HG03571 (cell line): ENCODE results near the gene DLX1.

Experiments
- ATAC-seq: cut with Tn5 transposase; IDR thresholded peaks from one replicate; pipeline ENCODE4 v1.9.1; 2021; ENCODE audit not compliant: unreplicated experiment

DLX1 gene

GRCh38 chr2:172086241-172087206 lies 1.2 kb downstream of the DLX1 start:
- no peak for ATAC-seq

DNA sequence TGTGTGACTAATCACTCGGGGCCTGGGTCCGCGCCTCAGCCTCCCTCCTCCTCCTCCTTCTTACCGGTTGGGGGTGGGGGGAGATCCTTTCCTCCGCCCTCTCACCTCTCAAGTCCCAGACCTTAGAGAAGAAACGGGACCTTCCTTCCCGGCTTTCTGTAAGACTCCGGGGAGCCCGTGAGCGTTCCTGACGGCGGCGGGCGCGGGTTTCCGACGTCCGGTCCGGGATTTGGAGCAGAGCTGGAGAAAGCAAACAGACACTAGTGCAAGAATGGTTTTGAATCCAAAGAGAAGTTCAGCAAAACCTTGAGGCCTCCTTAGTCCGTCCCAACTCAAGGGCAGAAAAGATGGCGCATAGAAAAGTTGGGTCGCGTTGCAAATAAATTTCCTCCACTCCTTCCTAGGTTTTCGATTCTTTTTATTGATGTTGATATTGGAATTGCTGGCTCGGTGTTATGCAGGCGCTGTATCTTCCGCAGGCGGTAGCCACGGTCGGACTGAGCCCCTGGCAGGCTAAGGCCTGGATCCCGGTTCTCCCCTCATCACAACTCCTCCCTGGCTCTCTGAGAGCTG lies 2.0 kb downstream of the DLX1 start:
- ATAC-seq = no peak

DNA sequence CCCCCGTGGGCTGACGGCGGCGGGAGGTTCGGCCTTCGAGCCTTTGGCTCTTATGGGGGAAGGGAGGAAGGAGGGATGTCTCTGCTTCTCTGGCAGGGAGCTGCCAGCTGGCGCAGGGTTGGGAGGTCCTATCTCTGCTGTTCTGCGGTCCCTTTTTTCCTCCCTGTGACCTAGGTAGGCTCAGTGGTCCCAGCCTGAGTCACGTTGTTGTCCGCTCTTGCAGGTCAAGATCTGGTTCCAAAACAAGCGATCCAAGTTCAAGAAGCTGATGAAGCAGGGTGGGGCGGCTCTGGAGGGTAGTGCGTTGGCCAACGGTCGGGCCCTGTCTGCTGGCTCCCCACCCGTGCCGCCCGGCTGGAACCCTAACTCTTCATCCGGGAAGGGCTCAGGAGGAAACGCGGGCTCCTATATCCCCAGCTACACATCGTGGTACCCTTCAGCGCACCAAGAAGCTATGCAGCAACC lies 2.5 kb downstream of the DLX1 start:
- no peak for ATAC-seq

DNA sequence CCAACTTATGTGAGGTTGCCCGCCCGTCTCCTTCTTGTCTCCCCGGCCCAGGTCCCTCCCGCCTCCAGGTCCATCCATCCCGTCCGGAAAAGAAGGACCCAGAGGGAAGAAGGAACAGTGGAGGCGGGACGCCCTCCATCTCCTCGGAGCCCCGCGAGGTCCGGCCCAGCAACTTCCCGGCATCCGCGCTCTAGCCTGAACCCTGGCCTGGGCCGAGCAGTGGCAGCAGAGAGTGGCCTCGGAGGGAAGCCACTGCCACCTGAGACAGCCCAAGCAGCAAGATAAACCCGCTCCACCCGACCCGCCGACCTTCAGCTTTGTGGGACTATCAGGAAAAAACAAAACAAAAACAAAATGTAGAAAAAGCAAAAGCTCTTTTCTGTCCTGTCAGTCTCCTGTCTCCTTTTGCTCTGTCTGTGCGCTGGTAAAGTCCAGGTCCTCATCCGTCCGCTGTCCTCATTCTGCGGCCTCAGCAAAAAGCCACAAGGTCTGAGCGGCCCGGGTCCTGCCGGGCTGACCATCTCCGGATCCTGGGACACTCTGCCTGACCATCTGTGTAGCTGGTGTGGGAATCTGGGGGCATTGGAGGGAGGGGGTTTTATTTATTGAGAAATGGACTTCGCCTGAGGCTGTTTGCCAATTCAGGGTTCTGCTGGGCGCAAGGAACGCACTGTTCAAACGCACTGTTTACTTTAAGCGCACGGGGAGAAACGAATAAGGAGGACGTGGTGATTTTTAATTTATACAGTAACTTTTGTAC lies 3.1 kb downstream of the DLX1 start:
- ATAC-seq = no peak

DNA sequence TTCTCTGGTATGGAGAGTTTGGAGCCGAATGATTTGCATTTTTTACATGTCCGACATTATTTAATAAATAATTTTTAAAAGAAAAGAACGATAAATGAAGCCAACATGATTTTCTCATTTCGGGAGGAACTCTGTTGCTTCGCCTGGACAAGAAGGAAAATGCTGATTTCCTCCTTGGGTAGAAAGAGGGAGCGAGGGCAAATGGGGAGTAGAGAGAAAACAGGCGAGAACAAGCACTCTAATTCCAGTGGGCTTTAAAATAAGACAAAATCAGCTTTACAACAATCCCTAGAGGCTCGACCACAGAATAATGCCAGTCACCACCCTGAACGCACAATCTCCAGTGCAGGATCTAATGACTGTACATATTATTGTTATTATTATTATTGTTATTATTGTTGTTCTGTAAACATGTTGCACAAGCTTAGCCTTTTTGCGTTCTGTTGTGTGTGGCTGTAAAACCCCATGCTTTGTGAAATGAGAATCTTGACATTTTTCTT lies 3.7 kb downstream of the DLX1 start:
- no peak for ATAC-seq

DNA sequence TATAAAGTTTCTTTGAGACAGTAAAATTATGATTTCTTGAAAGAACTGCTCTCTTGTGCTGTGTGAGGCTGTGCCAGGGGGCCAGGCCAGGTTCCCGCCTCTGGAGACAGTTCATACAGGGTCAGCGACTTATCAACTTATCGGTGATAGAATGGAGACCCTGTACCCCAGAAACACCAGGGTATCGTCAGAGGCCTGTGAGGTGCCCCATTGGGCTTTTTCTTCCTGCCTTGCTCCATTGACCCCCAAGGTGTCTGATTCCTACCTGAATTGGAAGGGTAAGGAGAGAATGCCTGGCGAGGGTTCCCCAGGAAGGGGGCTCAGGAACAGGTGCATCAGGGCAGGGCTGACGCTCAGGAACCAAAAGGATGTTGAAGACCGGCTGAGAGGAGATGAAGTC lies 4.3 kb downstream of the DLX1 start:
- no peak for ATAC-seq

DNA sequence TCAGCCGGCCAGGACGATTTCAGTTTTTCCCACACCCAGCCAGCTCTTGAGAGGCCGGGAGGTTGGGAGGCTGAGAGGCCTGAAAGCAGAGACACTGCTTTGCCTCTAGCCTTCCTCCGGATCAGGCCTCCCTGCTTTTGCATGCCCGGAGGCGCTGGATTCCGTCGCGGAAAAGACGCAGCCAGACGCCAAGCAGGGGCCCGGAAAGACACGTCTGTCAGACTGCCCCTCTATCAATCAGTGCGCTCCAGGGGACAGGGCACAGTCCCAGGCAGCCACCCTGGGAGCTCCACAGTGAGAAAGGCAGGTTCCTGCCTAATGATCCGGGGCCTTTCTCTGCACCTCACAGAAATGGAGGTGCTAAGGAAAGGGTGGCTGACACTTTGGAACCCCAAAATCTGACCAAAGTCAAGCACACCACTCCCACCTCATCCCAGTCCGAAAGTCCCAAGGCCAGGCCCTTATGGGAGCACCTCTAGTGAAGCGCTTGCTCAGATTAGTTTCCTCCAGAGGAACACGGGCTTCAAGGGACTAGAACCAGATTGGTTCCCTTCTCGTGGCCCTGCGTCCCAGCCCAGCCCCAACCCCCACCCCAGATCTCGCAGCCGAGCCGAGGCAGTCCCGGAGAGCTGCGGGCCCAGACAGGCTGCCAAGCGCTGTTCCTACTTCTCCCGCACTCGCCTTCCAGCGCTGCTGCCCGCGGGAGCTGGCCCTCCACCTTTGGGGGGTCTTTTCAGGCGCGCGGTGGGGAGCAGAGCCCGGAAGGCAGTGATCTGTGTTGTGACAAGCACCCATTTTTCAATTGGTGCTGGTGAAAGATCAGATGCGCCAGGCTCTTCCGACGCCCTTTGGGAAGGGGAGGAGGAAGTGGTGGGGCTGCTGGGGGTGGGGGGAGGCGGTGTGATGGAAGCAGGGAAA lies 5.0 kb downstream of the DLX1 start:
- ATAC-seq = no peak

DNA sequence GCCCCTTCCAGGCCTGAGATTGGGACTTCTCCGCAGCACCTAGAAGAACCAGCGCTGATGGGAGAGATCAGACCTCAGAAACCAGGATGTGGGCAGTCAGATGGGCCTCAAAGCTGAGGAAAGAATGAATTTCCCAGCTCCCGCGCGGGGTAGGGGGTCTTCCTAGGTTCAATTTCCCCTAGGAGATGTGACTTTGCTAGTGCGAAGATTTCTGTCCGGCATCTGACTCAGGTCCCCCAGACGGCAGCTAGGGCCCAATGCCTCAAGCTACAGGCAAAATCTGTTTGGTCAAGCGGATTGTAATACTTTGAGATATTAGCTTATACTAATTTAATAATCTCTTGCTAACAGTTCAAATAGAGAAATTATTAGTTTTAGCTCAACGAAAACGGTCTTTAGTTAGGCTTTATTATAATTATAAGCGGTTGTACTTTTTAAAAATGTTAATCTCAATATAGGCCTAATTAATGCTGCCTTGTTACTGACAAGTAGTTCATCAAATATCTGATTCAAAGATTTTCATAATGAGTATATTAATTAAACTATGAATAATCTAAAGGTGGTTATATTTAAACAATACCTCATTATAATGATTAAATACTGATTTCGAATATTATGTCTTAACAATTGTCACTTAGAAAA lies 5.8 kb downstream of the DLX1 start:
- ATAC-seq = no peak

DNA sequence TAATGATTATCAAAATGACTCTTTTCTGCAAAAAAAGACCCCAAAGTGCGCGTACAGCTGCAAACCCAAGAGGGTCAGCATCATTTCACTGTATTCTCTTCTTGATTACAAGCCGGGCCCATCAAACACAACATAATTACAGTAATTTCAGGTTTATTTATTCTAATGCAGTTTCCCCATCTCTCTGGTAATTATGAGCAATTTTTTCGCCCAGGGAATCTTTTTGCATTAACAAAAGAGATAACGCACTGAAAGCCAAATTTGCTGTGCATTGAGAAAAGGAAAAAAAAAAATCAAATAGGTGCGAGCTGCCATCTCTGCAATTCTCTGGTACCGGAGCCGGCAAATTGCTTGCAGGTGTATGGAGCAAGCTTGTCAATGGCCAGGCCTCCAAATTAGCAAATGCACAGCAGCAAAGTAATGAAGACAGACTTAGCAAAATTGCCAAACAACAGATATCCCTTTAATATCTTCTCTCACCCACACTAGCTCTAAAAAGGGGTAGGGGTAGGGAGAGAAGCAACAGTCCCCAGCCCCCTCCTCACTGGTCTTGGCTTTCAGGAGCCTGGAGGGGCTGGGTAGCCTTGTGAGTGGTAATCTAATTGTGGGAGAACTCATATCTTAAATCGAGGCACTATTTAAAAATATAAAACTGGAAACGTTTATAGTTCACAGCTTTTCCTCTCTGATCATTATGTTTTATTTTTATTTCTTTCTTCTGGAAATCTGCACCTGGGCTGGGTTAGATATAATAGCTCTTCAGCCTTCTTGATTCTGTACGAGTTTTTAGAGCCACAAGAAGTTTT lies 6.7 kb downstream of the DLX1 start:
- no peak for ATAC-seq

GRCh38 chr2:172092716-172093415 lies 7.6 kb downstream of the DLX1 start:
- ATAC-seq = no peak

- ATAC-seq = no peak
These were observed 8.3 kb downstream of the DLX1 start for GRCh38 chr2:172093416-172094293.

DNA sequence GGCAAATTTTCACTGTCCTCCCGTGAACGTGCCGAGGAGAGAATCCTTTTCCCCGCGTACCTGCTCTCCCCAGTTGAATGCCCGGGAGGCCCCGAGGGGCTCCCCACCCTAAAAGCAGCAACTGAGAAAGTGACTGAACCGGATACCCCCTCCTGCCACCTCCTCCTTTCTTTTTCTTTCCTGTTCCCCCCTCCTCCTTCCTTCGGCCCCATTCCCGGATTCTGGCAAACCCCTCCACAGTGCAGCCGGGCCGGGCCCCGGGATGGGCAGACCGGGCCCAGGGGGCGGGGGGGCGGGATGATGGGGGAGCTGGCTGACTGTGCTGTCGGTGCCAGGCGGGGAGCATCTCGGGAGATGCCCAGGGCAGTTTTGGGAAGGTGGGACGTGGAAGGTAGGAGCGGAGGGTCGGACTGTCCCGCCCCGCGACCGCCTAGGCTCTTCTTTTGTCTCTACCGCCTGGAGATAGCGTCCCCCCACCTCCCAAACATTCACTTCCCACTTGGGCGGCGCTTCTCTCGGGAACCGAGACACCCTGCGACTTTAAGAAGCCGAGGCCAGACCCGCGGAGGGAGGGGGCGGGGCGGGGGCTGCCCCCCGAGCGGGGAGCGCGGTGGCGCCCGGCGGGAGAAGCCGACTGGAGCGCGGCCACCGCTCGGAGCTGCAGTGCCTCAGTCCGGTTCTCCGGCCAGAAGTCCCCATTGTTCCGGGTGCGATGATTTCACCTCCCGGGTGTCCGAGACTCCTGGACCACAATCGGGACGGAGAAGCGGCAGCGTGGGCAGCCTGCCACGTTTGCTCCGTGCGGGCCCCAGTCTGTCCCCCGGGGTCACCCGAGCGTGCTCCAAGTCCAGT lies 9.2 kb downstream of the DLX1 start:
- no peak for ATAC-seq

GRCh38 chr2:172095146-172095904 lies 10.0 kb downstream of the DLX1 start:
- no peak for ATAC-seq

DNA sequence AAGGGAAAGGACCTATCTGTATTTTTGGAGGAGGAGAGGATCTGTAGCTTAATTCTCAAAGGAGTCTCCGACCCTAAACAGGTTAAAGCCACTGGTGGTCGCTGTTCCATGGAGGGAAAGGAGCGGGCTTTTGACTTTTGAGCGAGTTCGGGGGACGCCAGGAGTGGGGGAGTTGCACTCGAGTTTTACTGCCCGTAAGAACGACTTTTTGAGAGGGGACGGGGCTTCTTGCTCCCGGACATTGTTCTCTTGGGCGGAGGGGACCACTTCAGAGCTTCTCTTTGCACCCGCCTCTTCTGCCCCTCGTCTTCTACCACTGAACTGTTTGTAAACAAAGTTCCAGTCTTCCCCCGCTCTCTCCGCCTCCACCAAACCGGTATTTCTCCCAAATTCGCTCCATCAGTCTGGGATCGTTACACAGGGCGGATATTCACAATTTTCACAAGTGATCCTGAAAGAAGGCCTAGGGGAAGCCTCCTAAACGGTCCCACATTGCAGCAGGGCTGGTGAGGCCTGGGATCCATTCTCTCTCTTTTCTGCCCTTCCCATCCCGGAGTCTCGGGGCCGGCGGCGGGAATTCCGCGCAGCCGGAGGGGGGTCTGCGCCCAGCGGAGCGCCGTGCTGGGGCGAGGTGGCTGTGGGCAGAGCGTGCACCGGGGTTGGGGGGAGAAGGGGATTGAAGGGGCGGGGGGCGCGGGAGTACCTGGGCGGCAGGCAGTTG lies 10.8 kb downstream of the DLX1 start:
- ATAC-seq = no peak
